ENCODE data around the gene NUP85. TPM values are rescaled to one million over a fixed set of nuclear protein-coding genes. Genes with fewer than 3 reads are reported as not detected.
A peak's percentile ranks its signal among the peaks of the same experiment; 100 is the strongest.

The NUP85 gene
- total and polyA plus RNA-seq, 2 donors (not counting 3 experiments of a cell fraction or from before 2014, with no cell fraction given) = 105 to 120 TPM

- Histone ChIP-seq H3K79me2 (ENCODE audit: control insufficient read depth, insufficient read depth, low read length) (no peaks in the 10 kb centered on the region), H2AFZ (ENCODE audit: low read depth, low read length) (no peak overlapping the region), H3K4me2 (ENCODE audit: insufficient read depth, low read length) (no peak overlapping the region), H3K9ac (replicated peaks; ENCODE audit: extremely low read depth, insufficient read depth, low read length) (no peak overlapping the region), H3K4me3 (replicated peaks in 1 of 3; ENCODE audit: insufficient read depth in 1 of 3, low read depth in 1 of 3, low read length in 3 of 3) (no peak overlapping the region), H4K20me1 (replicated peaks; ENCODE audit: control insufficient read depth, extremely low read depth, insufficient read depth, low read length) (no peaks in the 10 kb centered on the region), H3K9me1 (replicated peaks; ENCODE audit: control insufficient read depth, extremely low read depth, insufficient read depth, low read length) (no peaks in the 10 kb centered on the region), H3K27ac (ENCODE audit: insufficient read depth, low read depth, low read length) (no peak overlapping the region), H3K27me3 (ENCODE audit: control insufficient read depth in 2 of 2, insufficient read depth in 2 of 2, low read length in 2 of 2) (no peaks in the 10 kb centered on the region), H3K9me3 (replicated peaks; ENCODE audit: control insufficient read depth, insufficient read depth, low read length) (no peaks in the 10 kb centered on the region), H3K36me3 (ENCODE audit: control insufficient read depth in 2 of 2, extremely low read depth in 1 of 2, insufficient read depth in 2 of 2, low read length in 2 of 2) (peaks cover 5 to 42% of the 10 kb centered on the region in 2 experiments), H3K4me1 (ENCODE audit: control insufficient read depth, extremely low read depth, insufficient read depth, low read length) (no peaks in the 10 kb centered on the region)
- ChIA-PET CTCF (interaction anchor here (0.9 to 2.9 kb wide), 9 partner anchors 12 to 267 kb away, joined by 3 to 20 read pairs (median 4); partner anchors contain the start of gene MIF4GD), POLR2A (interaction anchor here (0.5 to 0.6 kb wide), 2 partner anchors 16 to 40 kb away, joined by 3 to 4 read pairs; no protein-coding TSS in a partner anchor)
- FAIRE-seq (no peak), DNase-seq (ENCODE audit: low read depth, low spot score) (peak; percentile 57)
- dilution Hi-C loops (cut with MboI; ENCODE audit: extremely low pct_ligation_motif_present, low sequenced_read_pairs) (no loop called here), intact Hi-C loops (cut with micrococcal nuclease) (no loop called here)
- TF ChIP-seq GATA2 (IDR thresholded peaks at IDR 0.05; ENCODE audit: insufficient read depth, insufficient read length, low read depth, low read length) (no peak), EZH2 (IDR thresholded peaks at IDR 0.05; ENCODE audit: borderline replicate concordance, low read depth, low read length, severe bottlenecking) (no peak), CTCF (IDR thresholded peaks at IDR 0.05; ENCODE audit: extremely low read depth in 1 of 2, insufficient read depth in 1 of 2, low read depth in 1 of 2, low read length in 2 of 2) (no peak)
- BruUV-seq (replicated peaks) = no TSS peak
Observed at GRCh38 chr17:75228305-75228704, 22.8 kb downstream of the NUP85 start.

GRCh38 chr17:75228847-75229246 lies 23.4 kb downstream of the NUP85 start:
- Histone ChIP-seq H3K9me1 (replicated peaks; ENCODE audit: control insufficient read depth, extremely low read depth, insufficient read depth, low read length) (no peaks in the 10 kb centered on the region), H3K4me2 (ENCODE audit: insufficient read depth, low read length) (no peak overlapping the region), H3K9ac (replicated peaks; ENCODE audit: extremely low read depth, insufficient read depth, low read length) (no peak overlapping the region), H2AFZ (ENCODE audit: low read depth, low read length) (no peak overlapping the region), H3K27me3 (ENCODE audit: control insufficient read depth in 2 of 2, insufficient read depth in 2 of 2, low read length in 2 of 2) (no peaks in the 10 kb centered on the region), H3K79me2 (ENCODE audit: control insufficient read depth, insufficient read depth, low read length) (no peaks in the 10 kb centered on the region), H4K20me1 (replicated peaks; ENCODE audit: control insufficient read depth, extremely low read depth, insufficient read depth, low read length) (no peaks in the 10 kb centered on the region), H3K4me1 (ENCODE audit: control insufficient read depth, extremely low read depth, insufficient read depth, low read length) (no peaks in the 10 kb centered on the region), H3K27ac (ENCODE audit: insufficient read depth, low read depth, low read length) (no peak overlapping the region), H3K9me3 (replicated peaks; ENCODE audit: control insufficient read depth, insufficient read depth, low read length) (no peaks in the 10 kb centered on the region), H3K4me3 (replicated peaks in 1 of 3; ENCODE audit: insufficient read depth in 1 of 3, low read depth in 1 of 3, low read length in 3 of 3) (no peak overlapping the region), H3K36me3 (ENCODE audit: control insufficient read depth in 2 of 2, extremely low read depth in 1 of 2, insufficient read depth in 2 of 2, low read length in 2 of 2) (peaks cover 3 to 42% of the 10 kb centered on the region in 2 experiments)
- CTCF ChIA-PET = interaction anchor here (0.9 to 2.9 kb wide), 9 partner anchors 11 to 267 kb away, joined by 3 to 20 read pairs (median 4); partner anchors contain the start of gene MIF4GD
- FAIRE-seq = no peak
- intact Hi-C loops (cut with micrococcal nuclease) (no loop called here), dilution Hi-C loops (cut with MboI; ENCODE audit: extremely low pct_ligation_motif_present, low sequenced_read_pairs) (no loop called here)
- no peak for TF ChIP-seq FOS (IDR thresholded peaks at IDR 0.05; ENCODE audit: borderline replicate concordance, insufficient read depth, low read length)
- peak; percentile 26 for DNase-seq (ENCODE audit: low read depth, low spot score)
- BruUV-seq (replicated peaks) = no TSS peak
- POLR2A ChIA-PET = interaction anchor here (0.6 kb wide), 1 partner anchor 41 kb away, joined by 4 read pairs; no protein-coding TSS in a partner anchor
